HG03354 (cell line): ENCODE results near the gene RNF26.
A peak's percentile ranks its signal among the peaks of the same experiment; 100 is the strongest.

ENCODE experiments used
- ATAC-seq: cut with Tn5 transposase; IDR thresholded peaks from one replicate; pipeline ENCODE4 v1.9.1; 2021; ENCODE audit warnings: mild to moderate bottlenecking; ENCODE audit not compliant: unreplicated experiment, poor library complexity, severe bottlenecking

RNF26 gene

DNA sequence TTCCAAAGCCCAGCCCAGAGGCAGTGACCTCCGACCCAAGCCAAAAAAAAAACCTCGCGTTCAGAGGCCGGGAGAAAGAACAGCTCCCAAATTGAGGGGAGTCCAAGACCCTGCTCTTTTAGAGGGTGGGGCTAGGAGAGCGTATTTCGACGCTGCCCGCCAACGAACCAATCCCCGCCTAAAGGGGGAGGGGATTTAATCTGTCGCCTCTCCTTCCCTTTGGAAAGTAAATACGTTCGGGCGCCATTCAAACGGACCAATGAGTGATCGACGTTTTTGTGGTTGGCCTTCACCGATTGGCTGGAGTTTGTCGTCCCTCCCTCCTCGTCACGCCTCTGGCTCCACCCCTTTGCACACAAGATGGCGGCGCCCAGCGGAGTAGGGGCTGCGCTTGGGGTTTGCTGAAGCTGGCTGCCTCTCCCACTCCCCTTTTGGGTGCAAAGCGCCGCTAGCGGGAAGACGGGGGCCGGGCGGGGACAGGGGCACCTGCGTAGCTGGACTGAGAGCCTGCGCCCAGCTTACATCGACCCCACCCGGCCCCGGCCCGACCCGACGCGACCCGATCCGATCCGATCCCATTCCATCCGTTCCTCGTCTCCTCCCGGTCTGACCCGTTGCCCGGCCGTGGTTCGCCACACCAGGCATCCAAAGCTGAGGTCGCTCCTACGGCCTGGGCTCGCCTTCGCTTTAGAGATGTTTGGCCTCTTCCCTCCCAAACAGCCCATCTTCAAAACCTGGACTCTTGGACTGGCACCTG, at the start of gene RNF26:
TSS of gene RNF26 (plus strand) at position 354 of the 757 bp plus-strand sequence. CDS start 596 bp downstream, outside the sequence.
- ATAC-seq = peak; percentile 95

DNA sequence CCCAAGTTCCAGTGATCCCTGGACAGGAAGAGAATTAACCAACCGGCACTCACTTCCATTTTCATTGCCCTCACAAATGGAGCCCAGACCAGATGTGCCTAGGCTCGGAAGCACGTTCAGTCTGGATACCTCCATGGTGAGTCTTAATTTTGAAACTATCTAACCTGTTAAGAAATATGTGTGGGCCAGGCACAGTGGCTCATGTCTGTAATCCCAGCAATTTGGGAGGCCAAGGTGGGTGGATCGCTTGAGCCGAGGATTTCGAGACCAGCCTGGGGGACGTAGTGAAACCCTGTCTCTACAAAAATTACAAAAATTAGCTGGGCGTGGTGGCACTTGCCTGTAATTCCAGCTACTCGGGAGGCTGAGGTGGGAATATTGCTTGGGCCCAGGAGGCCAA, 48.9 kb upstream of the RNF26 start:
- no peak for ATAC-seq

DNA sequence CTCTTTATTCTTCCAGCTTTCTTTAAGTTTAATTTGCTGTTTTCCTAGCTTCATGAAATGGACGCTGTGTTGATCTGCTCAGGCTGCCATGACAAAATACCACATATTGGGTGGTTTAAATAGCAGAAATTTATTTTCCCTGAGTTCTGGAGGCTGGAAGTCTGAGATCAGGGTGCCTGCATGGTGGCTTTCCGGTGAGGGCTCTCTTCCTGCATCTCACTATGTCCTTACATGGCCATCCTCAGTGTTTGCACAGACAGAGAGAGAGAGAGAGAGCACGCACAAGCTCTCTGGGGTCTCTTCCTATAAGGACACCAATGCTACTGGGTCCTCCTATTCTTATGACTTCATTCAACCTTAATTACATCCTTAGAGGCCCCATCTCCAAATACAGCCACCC, 46.1 kb upstream of the RNF26 start:
- ATAC-seq = no peak

DNA sequence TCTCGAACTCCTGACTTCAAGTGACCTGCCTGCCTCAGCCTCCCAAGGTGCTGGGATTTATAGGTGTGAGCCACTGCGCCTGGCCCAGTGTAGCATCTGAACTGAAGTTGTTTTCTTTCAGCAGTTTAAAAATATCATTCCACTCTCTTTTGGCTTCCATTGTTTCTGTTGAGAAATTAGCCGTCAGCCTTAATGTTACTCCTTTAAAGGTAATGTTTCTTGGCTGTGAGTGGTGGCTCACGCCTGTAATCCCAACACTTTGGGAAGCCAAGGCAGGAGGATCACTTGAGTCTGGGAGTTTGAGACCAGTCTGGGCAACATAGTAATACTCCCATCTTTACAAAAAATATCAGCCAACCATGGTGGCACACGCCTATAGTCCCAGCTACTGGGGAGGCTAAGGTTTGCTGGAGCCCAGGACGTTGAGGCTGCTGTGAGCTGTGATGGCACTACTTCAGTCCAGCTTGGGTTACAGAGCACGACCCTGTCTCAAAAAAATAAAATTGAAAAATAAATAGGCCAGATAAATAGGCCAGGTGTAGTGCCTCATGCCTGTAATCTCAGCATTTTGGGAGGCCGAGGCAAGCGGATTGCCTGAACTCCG, 43.3 kb upstream of the RNF26 start:
- no peak for ATAC-seq

DNA sequence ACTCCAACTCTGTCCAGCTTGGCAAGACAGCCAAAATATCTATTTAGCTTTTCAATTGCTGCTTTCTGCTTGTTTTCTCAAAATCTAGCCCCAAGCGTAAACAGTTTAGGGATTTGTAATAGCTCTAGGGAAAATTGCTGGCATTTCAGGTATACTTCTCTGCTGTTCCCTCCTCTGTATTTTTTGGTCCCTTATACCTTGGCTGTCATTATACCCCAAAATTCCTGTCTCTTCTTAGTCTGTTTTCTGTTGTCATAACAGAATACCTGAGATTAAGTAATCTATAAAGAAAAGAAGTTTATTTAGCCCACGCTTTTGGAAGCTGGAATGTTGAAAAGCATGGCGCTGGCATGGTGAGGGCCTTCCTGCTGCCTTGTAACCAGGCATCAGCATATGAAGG, 40.9 kb upstream of the RNF26 start:
- no peak for ATAC-seq

DNA sequence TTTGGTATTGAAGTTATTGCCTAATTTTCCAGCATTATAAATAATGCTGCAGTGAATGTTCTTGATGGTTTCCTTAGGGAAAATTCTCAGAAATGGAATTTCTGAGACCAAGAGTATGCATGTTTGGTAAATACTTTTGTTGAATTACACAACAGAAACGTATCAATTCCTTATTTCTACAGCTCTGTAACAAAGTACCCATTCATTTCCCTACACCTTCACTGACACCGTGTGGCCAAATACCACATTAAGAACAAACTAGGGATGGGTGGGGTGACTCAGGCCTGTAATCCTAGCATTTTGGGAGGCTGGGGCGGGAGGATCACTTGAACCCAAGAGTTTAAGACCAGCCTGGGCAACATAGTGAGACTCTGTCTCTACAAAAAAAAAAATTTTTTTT, 39.1 kb upstream of the RNF26 start:
- ATAC-seq = no peak

DNA sequence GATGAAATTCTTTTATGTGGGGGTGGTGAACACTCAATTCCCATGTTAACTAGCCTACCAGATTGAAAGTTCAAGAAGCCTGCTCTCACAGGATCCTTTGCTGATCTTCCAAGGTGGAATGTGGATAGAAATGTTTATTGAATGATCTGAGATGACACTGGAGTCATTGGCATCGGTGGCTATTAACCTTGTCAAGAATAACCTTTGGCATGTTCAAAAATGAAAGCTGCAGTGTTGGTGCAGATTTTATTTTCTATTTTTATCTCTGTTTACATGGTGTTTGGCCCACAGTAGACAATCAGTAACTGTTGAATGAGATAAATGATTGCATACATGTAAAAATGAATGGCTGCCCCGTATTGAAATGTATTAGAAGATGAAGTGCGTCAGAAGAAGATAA, 36.4 kb upstream of the RNF26 start:
- ATAC-seq = no peak

DNA sequence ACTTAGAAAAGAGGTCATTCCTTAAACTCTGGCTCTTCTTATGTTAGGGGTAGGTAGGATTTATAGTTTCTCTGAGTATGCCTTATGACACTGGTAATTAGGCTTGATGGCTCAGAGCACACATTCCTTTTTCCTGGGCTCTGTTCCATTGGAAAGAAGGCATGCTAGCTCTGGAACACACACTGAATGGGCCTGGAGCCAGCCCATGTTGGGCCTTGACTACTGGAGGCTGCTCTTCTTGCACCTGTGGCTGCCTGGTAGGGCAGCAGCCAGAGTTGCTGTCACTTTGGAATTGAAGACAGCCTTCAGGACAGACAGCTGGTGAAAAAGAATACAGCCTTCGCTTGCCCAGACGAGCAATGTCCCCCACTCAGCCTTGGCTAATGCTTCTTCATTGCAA, 35.6 kb upstream of the RNF26 start:
- no peak for ATAC-seq

DNA sequence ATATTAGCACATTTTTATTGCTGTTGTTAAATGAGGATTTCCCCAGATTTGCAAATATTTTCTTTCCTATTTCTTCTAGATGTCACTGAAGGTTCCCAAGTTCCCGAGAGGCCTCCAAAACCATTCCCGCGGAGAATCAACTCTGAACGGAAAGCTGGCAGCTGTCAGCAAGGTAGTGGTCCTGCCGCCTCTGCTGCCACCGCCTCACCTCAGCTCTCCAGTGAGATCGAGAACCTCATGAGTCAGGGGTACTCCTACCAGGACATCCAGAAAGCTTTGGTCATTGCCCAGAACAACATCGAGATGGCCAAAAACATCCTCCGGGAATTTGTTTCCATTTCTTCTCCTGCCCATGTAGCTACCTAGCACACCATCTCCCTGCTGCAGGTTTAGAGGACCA, 34.9 kb upstream of the RNF26 start:
- ATAC-seq = no peak

DNA sequence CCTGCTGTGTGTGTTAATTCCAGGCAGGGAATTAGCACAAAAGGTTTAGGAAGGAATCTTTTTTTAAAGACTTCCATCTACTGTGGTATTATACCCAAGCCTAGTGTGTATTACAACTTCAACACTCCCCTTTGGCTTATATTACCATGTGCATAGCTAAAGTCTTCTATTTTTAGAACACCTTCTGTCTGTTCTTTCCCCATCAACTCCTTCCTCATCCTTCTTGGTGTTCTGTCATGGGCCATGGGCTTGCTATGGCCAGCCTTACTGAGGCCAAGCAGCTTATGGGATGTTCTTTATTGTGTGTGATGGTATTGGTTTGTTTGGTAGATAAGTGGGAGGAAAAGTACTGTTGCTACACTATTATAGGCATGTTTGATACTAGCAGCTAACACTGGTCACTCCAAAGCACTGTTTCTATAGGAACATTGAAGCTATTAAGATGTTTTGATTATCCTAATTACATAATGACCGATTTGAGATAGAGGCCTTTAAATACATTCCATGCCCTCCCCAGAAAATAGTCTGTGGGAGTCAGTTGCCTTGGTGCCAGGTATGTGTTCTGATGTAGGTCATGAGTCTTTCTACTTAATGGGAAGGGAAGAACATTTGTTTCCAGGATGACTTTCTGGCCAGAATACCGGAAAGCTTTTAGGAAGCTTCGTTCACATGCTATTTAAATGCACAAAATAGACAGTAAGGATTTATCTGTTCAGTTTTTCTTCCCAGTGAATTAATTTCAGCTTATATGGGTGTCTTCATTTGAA, 33.9 kb upstream of the RNF26 start:
- ATAC-seq = no peak

DNA sequence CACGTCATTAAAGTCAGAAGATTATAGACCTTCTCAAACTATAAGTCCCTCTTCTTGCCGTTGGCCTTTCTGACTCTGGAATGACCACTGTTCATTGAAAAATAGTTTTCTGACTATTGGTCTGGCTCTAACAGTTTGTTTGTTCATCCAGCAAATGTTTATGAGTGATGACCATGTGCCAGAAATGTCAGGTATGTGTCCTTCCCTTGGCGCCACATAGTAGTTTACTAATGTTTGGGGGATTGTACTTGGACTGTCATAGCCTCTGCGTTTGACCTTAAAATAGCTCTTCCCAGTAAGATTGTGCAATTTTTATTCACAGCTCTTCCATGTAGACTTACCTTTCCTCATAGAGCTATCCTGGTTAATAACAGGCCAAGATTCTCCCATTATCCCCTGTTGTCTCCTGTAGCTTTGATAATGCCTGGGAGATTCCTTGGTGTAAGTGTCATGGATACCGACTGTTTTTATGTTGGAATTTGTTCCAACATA, 31.1 kb upstream of the RNF26 start:
- ATAC-seq = no peak

DNA sequence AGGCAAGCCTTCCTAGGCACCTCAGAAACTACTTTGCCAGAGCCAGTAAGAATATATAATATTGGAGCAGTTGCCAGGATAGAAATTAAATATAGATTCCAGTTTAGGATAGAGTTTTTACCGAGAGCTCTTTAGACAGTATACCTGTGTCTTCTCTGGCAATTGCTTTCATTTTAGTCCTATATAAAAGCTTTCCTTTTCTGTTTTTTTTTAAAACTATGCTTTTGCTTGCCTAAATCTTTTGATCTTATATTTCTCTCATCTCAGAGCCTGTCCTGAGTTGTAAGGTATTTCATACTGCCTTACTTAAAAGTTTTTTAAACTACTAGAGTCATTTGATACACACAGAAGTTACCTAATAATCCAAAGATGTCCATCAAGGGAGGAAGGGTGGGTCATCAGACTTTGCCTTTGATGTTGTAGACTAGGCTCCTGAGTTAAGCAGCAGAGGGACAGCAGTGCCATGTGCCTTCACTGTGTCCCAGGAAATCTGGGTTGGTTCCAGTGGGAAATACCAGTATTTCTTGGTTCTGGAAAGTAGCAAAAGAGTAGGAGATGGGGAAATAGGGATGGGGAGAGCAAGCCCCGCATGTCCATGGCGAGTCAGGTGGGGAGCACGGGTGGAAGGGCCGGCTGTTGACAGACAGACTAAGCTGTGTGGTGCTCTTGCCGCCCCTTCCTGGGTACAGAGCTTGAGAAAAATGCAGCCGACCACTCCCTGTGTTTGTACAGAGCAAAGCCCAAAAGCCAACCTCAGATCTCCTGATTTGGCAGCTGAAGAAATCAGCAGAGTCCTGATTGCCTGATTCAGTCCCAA, 28.6 kb upstream of the RNF26 start:
- no peak for ATAC-seq

DNA sequence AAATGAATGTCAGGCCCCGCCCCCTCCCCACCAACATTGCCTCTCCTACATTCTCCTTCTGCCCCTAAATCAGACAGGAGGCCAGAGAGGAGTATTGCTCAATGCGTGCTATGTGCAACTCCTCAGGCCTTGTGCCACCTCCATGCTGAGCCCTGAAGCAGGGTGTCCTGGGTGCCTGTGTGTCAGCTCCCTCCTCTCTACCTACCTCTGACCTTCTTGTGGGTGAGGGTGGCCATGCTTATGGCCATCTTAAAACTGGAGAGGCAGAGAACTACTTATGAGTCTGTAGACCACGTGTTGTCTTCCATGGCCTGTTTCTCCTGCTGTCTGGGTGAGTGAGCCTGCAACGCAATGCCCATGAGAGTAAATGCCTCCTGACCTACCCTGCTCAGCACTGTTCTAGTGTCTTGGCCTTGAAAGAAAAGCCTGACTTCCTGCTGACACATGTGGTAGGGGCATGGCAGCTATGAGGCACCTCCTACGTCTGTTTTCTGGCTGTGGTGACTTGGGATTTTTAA, 27.9 kb upstream of the RNF26 start:
- no peak for ATAC-seq

DNA sequence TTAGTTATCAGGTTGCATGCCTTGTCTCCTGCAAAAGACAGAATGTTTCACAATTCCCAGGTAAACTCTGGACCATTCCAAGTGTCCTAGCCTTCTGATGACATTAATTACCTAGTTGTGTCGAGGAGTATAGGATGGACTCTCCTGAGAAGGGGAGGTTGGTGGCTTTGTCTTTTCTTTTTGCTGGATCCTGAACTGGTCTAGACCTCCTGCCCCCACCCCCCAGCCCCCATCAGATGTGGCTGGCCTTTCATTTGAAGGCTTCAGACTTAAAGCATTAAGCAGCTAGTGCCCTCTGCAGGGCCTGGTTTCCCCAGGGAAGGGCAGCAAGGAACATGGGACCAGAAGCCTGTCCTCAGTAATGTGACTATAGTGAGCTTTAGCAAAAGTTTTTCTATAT, 27.1 kb upstream of the RNF26 start:
- no peak for ATAC-seq

DNA sequence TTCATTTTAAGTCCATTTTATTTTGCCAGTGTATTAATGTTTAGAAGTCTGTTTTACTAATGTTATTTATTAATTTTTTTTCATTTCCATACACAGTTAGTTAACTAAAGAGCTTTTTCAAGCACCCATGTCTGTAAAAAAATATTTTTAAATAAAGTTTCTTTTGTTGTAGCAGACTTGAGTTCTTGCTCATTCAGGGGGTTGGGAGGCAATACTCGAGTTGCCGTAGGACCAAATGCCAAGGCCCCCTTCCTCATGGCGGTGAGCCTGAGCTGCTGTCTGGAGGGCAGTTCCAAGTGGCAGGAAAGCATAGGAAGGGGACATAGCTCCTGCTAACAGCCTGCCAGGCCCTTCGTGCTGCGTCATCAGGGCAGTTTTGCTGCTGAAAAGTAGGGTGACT, 26.4 kb upstream of the RNF26 start:
- ATAC-seq = no peak

DNA sequence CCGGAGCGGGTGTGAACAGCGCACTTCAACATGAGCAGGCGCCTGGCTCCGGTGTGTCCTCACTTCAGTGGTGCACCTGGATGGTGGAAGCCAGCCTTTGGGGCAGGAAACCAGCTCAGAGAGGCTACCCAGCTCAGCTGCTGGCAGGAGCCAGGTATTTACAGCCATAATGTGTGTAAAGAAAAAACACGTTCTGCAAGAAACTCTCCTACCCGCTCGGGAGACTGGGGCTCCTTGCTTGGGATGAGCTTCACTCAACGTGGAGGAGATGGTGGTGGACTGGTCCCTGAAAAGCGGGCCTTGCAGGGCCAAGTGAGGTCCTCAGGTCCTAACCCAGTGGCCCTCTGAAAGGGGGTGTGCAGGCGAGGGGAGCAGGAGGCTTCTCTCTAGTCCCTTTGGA, 24.9 kb upstream of the RNF26 start:
- ATAC-seq = no peak

DNA sequence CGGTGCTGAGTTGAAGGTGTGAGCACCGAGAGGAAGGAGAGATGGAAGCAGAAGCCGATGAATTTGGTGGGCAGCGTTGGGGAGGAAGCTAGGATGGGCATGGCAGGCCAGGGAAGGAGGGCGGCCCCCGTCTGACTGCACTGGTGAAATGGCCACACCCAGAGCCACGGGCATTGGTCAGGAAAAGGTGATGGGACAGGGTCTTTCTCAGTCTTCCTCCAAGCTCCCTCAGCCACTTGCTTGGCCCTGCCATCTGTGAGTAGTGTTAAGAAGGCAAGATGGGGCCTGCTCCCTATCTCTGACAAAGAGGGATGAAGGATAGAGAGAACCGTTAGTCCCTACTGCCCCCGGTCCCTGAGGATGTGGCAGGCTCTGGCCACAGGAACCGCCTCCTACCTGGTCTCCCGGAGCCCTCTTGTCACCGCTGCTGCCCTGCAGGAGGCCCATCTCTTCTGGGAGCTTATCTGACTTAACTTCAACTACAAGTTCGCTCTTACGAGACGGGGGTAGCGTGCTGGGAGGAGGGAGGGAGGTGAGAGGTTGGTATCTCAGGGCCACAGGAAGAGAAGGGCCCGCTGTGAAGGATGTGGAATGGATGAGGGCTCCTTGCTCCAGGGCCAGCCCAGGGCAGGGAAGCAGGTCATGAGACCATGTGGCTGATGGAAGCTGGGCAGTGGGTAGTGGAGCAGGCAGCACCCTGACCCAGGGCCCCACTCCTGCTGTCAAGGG, 24.2 kb upstream of the RNF26 start:
- no peak for ATAC-seq

DNA sequence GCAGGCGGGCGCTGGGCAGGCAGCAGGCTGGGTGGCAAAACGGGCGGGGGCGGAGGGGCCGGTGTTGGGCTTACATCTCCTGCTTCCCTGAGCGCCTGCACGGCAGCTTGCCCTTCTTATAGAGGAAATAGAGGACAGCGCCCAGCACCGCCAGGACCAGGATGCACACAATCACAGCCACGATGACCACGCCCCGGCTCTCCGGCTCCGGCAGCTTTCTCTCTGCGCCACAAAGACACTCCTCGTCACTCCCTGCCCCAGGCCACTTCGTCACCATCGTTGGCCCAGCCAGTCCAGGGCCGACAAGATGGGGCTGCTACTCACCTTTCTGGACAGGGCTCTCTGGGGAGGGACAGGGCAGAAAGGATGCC, 23.7 kb upstream of the RNF26 start:
- no peak for ATAC-seq

DNA sequence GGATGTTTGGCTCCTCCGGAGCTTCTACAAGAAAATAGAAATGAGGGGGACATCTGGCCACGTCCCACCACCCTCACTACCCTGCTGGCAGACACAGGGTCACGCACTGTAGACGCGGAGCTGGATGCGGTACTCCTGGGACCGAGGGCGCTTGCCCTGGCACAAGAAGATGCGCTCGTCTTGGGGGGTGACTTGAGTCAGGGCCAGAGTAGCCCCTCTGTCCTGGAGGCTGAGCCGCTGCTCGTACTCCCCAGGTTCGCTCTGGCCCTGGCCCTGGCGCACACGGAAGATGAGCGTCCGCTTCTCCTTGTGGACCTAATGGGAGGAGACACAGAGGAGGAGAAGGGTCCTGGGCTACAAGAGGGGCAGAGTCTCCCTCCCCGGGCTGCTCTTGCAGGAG, 19.6 kb upstream of the RNF26 start:
- ATAC-seq = no peak
